NCI-H748 treated with DMSO at 0.1 percent for 48 hours (cell line): Measurements from ENCODE around the gene TMEM121.
"Not testable (repeated sequence)": the region's sequence is repeated elsewhere in the genome, so short reads cannot be mapped to it uniquely, and the experiment has no call there.

ENCODE experiments used
- DNase-seq: peaks from one replicate; lab custom pipeline; 2025; lab: John Stamatoyannopoulos, UW

The TMEM121 gene

GRCh38 chr14:105528586-105529318 is 2.4 kb downstream of the TMEM121 start:
- no peak for DNase-seq

GRCh38 chr14:105529319-105529568 is 2.9 kb downstream of the TMEM121 start:
- DNase-seq = no peak

GRCh38 chr14:105529569-105530284 is 3.3 kb downstream of the TMEM121 start:
- DNase-seq = no peak

- DNase-seq = no peak
Observed at GRCh38 chr14:105530285-105531087, 4.1 kb downstream of the TMEM121 start.

GRCh38 chr14:105531088-105531893 is 4.9 kb downstream of the TMEM121 start:
- no peak for DNase-seq

- no peak for DNase-seq
Observed at GRCh38 chr14:105531894-105532623, 5.7 kb downstream of the TMEM121 start.

- DNase-seq = no peak
Observed at GRCh38 chr14:105532735-105533141, 6.4 kb downstream of the TMEM121 start.

GRCh38 chr14:105533391-105533790 is 7.0 kb downstream of the TMEM121 start:
- no peak for DNase-seq

- no peak for DNase-seq
Observed at GRCh38 chr14:105533811-105534498, 7.6 kb downstream of the TMEM121 start.

- DNase-seq = no peak
Observed at GRCh38 chr14:105534586-105534985, 8.2 kb downstream of the TMEM121 start.

GRCh38 chr14:105536051-105536450 is 9.7 kb downstream of the TMEM121 start:
- DNase-seq = no peak

GRCh38 chr14:105536691-105537579 is 10.6 kb downstream of the TMEM121 start:
- no peak for DNase-seq

- DNase-seq = peak; percentile 11
Observed at GRCh38 chr14:105537580-105538474, 11.4 kb downstream of the TMEM121 start.

- DNase-seq = no peak
Observed at GRCh38 chr14:105538481-105539049, 12.2 kb downstream of the TMEM121 start.

- no peak for DNase-seq
Observed at GRCh38 chr14:105540811-105541210, 14.4 kb downstream of the TMEM121 start.

- DNase-seq = no peak
Observed at GRCh38 chr14:105541218-105541875, 15.0 kb downstream of the TMEM121 start.

GRCh38 chr14:105545676-105546075 is 19.3 kb downstream of the TMEM121 start:
- not testable (repeated sequence) for DNase-seq

- DNase-seq = not testable (repeated sequence)
Observed at GRCh38 chr14:105546410-105546809, 20.0 kb downstream of the TMEM121 start.
